ENCODE results near the gene SEMA6B.
A peak's percentile ranks its signal among the peaks of the same experiment; 100 is the strongest.
"Not testable (repeated sequence)": the region's sequence is repeated elsewhere in the genome, so short reads cannot be mapped to it uniquely, and the experiment has no call there.

The SEMA6B gene

DNA sequence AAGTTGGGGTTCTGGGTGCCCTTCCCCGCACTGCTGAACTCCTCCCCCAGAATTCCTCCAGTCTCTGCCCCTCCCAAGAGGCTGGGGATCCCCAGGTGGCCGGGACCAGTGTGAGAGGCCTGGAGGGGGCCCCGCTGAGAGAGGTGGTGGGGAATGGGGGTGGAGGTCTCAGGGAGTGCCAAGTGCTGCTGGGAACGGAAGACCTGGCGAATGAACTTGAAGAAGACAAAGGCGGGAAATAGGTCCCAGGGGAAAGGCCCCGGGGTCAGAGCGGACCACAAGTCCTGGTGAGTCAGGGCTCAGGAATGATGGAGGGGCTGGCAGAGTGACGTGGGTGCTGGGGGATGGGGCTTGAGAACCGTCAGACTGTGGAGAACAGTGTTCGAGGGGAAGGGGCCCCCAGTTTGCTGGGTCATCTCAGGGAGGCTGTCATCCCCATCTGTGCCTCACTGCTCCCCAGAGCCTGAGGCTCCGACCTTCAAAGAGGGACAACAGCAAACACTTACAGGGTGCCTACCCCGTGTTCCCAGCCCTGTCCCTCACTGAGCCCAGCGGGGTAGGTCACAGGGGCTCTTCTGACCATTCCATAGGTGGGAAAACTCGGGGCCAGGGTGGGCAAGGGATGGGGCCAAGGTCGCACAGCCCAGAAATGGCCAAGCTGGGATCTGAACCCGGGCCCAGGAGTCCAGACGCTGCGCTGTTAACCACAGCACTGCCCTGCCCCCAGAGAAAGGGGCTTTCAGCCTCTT lies 16.0 kb upstream of the SEMA6B start:
- DNase-seq (ENCODE audit: low read depth, low spot score), result no peak

DNA sequence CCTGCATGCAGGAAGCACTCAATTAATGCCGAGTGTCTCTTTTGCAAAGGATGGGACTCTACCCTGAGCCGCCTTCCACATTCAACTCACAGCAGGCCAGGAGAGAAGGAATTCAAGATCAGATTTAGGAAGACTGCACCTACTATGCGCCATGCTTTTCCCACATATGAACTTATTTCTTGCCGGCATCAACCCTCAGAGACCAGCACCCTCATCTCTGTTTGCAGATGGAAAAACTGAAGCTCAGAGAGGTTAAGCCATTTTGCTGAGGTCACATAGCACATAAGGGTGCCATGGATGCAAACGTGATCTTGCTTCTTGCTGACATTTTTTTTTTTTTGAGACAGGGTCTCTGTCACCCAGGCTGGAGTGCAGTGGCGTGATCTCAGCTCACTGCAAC lies 14.2 kb upstream of the SEMA6B start:
- DNase-seq (ENCODE audit: low read depth, low spot score), result no peak

DNA sequence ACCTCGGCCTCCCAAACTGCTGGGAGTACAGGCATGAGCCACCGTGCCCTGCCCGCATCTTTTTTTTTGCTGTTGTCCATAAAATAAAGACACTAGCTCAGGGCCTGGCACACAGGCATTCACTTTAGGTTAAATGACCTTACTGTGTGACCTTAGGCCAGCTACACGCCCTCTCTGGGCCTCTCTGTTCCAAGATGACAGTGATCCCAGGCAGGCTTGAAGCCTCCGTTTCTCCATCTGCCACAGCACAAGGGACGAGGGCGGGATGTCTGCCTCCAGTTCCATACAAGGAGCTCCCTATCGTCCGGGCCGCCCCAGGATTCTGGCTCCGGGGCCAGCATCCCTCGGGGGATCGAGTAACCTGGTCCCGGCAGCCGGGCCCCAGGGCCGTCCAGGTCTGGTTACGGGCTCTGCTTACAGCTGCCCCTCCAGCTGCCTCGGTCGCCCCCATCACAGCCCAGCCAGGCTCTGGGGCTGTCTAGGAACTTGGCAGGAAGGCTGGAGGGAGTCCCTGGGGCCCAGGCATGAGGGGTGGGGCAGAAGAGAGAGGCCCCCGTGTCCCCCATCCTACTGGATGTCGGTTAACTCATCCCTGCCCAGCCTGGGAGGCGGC lies 11.9 kb upstream of the SEMA6B start:
- DNase-seq (ENCODE audit: low read depth, low spot score), result no peak

DNA sequence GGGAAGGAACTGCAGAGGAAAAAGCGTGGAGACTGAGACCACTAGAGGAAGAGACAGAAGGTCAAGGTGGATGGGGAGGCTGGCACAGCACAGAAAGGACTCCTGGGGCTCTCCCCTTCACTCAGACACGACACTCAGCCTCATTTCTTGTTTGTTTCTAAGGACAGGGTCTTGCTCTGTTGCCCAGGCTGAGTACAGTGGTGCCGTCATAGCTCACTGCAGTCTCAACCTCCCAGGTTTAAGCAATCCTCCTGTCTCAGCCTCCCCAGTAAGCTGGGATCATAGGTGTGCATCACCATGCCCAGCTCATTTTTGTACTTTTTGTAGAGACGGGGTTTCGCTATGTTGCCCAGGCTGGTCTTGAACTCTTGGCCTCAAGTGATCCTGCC lies 11.4 kb upstream of the SEMA6B start:
- no peak for DNase-seq (ENCODE audit: low read depth, low spot score)

DNA sequence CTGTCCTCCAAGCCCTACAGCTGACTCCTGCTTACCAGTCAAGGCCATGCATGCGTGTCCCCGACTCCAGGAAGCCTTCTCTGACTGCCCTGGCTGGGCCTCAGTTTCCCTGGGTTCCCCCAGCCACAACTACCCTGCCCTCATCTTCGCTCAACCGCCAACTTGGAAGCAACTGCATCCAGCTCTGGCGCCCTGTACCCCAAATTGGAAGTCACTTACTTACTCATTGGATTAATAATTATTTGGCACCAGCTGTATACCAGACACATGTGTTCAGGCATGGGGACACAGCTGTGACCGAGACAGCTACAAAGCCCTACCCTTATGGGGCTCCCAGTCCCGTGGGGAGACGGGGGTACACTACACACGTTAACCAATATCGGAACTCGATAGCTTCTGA lies 10.9 kb upstream of the SEMA6B start:
- no peak for DNase-seq (ENCODE audit: low read depth, low spot score)

DNA sequence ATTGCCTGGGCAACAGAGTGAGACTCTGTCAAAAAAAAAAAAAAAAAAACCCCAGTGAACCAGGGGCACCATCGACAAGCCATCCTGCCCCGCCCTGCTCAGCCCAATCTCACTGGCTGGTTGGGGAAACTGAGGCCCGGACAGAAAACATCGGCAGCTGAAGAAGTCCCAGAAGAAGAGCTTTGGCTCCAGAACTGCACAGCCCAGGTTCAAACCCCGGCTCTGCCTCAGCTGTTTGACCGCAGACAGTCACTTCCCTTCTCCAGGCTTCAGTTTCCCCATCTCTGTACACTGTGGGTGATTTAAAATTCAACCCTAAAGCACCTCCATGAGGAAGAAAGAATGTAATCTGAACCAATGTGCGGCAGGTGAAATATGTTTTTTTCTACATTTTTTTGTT lies 9.4 kb upstream of the SEMA6B start:
- DNase-seq (ENCODE audit: low read depth, low spot score), result no peak

DNA sequence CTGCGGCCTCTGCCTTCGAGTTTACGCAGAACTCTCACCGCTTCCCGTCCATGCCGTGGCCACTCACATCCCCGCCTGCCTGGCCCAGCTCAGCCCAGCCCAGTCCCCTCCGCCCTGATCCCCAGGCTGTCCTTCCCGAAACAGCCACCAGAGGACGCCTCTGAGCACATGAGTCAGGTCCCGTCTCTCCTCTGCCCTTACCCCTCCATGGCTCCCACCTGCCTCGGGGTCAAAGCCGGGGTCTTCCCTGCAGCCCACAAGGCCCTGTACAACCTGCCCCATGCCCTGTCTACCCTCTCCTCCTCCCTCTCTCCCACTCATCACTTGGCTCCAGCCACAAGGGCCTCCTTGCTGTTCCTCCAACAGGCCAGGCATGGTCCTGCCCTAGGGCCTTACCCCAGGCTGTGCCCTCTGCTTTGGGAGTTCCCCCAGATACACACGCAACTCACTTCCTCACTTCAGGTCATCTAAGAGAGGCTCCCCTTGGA lies 8.1 kb upstream of the SEMA6B start:
- DNase-seq (ENCODE audit: low read depth, low spot score), result peak; percentile 29

DNA sequence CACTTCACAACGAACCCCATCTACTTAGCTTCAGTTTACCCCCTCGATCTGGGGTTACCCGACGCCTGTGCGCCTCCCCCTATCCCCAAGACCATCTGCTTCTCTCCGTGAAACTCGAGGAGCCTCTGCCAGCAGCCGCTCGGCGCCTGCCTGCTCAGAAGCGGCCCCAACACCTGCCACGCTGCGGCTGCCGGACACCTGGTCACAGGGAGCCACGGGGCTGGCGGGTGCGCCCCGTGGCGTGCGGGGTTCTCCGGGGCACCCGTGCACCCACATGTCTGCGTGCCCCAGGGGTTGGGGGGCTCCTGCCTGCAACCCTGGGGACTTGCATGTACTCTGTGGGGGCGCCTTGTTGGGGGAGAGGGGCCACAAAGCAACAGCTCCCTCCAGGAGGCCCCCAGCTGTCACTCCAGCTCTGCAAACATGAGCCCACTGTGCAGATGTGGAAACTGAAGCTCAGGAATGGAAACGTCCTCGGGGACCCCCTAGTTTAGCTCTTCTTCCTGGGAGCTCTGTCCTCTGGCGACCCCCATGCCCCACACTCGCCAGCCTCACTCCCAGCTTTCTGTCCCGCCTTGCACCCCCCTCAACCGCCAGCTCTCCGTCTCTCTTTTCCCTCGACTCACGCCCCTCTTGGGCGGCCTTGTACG lies 7.0 kb upstream of the SEMA6B start:
- DNase-seq (ENCODE audit: low read depth, low spot score), result no peak

DNA sequence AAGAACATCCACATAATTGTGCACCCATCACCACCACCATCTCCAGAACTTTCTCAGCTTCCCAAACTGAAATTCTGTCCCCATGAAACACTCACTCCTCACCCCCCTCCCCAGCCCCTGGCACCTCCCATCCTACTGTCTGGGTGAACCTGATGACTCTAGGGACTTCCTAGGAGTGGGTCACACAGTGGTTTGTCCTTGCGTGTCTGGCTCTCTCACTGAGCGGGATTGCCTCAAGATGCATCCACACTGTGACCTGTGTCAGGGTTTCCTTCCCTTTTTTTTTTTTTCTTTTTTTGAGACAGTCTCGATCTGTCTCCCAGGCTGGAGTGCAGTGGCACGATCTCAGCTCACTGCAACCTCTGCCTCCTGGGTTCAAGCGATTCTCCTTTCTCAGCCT lies 4.1 kb upstream of the SEMA6B start:
- not testable (repeated sequence) for DNase-seq (ENCODE audit: low read depth, low spot score)

DNA sequence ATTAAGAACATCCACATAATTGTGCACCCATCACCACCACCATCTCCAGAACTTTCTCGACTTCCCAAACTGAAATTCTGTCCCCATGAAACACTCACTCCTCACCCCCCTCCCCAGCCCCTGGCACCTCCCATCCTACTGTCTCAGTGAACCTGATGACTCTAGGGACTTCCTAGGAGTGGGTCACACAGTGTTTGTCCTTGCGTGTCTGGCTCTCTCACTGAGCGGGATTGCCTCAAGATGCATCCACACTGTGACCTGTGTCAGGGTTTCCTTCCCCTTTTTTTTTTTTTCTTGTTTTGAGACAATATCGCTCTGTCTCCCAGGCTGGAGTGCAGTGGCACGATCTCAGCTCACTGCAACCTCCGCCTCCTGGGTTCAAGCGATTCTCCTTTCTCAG lies 2.6 kb upstream of the SEMA6B start:
- DNase-seq (ENCODE audit: low read depth, low spot score), result not testable (repeated sequence)

DNA sequence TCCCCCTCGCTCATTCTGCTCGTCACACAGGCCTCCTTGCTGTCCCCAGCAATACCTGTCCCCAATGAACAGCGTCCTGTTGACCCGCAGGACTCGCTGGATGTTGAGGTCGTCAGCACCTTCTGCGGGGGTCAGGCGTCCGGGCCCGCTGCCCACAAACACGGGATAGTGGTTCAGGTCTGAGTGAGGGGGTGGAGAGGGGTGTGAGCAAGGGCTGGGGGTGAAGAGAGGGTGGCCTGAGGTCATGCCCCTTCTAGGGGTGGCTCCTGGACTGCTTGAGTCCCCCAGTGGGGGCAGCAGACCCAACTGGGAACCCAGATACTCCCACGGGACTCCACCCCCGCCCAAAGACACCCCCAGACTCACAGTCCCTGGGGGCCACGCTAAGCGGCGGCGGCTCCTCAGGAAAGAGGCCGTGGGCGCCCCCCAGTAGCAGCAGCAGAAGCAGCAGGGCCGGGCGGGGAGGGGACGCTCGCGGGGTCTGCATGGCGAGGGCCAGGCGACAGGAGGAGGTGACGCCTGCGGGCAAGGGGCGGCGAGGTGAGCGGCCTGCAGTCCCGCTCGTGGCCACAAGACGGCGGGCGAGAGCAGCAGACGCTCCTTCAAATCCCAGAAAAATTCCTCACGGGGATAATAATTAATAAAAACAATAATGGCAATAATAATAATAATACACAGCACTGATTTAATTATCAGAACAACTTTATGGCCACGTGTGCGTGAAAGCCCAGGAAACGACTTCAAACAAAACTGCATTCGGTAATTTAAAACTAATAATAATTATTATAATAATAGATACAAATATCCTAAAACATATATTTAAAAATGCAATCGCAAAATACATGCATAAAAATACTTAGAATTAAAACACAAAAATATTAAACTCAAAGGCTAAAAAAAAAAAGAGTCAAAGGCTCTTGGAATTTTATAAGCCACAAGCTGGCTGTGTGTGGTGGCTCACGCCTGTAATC lies 1.2 kb downstream of the SEMA6B start:
- no peak for DNase-seq (ENCODE audit: low read depth, low spot score)

DNA sequence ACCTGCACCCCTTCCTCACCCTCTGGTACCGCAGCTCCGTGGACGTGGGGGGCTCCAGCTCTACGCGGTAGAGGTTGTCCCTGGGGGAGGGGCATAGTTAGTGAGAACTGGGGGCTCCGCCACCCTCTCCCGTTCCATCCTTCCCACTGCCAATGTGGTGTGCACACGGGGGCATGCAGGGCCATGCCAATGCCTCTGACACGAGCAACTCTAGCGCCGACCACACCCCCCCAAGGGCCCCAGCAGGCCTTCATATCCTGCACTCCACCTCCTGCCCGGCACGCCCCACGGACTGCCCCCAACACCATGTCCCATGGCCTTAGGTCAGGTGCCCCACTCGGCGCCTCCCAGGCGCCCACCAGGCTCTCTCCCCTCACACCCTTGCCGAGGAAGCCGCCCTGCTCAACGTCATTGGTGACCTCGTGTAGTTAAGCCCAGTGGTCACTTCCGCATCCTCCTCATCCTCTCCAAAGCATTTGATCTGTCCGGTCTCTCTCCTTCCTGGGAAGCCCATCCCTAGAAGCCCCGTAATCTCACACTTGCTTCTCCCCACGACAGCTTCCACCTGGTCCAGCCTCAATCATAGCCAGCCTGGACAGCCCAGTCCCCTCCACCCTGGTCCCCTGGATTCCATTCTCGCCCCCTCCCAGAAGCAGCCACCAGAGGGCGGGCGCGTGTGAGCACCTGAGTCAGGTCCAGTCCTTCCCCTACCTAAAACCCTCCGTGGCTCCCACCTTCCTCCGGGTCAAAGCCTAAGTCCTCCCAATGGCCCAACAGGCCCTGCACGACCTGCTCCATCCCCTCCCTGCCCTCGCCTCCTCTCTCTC lies 2.1 kb downstream of the SEMA6B start:
- no peak for DNase-seq (ENCODE audit: low read depth, low spot score)

DNA sequence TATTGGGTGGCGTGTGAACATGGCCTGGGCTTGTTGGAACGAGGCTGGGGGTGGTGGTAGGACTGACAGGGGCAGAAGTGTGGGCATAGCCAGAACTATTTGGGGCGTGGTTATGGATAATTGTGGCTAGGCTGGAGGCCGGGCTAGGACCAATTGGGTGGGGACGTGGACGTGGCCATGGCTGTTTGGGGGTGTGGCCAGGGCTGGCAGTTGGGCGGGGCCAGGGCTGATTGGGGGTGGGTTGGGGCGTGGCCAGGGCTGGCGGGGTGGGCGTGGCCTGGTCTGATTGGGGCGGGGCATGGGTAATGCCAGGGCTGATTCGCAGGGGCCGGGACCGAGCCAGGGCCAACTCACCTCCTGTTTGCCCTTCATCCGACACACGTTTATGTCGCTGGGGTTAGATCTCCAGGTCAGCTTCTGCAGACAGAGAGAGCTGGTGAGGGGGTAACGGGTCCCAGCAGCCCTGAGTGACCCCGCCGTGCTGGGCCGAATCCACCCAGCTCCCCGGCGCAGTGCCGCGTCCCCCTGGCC lies 2.8 kb downstream of the SEMA6B start:
- DNase-seq (ENCODE audit: low read depth, low spot score), result no peak

DNA sequence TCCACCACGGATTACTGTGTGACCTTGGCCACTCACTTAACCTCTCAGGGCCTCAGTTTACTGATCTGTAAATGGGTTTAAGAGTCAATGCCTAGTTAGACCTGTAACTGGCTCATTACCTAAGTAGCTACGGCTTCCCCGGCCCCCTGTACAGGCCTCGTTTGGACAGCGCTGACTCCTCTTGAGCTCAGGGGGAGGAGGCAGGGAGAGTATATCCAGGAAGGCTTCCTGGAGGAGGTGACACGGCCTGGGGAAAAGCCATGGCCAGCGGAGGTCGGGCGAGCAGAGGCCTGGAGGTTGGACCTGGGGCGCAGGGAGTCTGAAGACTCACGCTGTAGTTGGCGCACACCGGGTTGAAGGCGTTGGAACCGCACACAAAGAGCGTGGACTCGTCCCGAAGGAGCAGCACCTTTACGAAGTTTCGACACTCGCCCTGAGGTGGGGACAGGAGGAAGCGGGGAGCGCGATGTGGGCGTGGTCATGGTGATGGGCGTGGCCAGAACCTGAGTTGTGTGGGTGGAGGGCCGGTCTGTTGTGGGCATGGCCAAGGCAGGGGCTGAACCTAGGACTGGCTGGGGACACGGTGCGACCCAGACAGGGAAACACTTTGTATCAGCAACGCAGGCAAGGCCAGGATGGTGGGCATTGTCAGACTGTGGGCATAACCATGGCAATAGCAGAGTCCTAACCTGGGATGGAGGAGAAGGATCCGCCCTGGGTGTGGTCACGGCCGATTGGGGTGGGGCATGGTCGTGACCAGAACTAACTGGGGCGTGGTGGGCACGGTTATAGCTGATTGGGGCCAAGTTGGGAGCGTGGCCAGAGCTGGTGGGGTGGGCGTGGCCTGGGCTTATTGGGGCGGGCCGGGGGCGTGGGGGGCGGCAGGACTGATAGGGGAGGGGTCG lies 3.6 kb downstream of the SEMA6B start:
- DNase-seq (ENCODE audit: low read depth, low spot score), result no peak

DNA sequence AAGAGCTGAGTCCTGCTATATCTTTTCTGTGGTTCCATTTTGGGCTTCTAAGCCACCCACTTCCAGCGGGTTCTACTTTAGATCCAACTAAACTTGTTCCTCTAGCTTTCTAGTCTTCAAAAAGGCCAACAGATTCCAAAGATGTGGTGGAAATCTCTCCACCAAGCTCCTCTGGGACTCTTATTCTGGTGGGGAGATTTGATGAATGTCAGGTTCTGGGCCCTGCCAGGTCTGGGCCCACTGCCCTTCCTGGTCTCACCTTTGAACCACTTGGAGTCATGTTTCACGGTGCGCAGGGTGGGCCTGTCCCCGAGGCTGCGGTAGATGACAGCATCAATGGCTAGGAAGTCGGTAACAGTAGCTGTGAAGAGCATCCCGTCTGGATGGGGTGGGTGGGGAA lies 4.8 kb downstream of the SEMA6B start:
- DNase-seq (ENCODE audit: low read depth, low spot score), result no peak

DNA sequence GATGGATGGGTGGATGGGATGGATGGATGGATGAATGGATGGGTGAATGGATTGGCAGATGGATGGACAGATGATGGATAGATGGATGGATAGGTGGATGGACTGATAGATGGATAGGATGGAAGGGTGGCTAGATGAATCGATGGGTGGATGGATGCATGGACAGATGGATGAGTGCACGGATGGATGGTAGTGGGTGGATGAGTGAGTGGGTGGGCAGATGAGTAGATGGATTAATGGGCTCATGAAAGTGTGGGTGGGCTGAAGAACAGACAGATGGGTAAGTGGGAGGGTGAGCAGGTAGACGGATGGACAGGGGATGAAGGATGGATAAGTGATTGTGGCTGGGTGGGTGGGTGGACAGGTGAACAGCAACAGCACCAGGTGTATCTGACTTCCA lies 5.7 kb downstream of the SEMA6B start:
- no peak for DNase-seq (ENCODE audit: low read depth, low spot score)

DNA sequence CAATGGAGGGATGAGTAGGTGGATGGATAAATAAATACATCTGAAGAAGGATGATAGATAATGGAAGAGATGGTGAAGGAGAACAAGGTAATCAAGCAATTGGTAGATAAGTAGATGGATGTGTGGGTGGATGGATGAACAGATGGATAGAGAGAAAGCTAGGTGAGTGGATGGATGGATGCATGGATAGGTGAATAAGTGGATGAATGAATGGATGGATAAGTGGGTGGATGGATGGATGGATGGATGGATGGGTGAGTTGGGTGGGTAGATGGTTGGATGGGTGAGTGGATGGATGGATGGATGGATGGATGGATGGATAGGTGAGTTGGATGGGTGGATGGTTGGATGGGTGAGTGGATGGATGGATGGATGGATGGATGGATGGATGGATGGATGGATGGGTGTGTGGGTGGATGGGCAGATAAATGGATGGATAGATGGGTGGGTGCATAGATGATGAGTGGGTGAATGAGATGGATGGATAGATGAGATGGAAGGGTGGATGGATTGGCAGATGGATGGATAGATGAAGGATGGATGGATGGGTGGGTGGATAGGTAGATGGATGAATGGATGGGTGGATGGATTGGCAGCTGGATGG lies 6.3 kb downstream of the SEMA6B start:
- no peak for DNase-seq (ENCODE audit: low read depth, low spot score)

DNA sequence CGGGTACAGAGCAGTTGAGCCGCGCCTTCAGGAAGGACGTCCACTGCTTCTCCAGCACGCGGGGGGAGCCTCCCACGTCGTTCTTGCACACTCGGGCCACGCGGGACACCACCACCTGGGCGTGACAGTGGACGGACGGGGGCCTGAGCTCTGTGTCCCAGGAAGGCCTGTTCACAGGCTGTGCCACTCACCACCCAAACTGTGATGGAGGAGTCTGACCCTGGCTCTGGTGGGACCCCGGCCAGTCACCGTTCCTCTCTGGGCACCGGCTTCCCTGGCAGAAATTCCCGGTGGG lies 7.0 kb downstream of the SEMA6B start:
- no peak for DNase-seq (ENCODE audit: low read depth, low spot score)

DNA sequence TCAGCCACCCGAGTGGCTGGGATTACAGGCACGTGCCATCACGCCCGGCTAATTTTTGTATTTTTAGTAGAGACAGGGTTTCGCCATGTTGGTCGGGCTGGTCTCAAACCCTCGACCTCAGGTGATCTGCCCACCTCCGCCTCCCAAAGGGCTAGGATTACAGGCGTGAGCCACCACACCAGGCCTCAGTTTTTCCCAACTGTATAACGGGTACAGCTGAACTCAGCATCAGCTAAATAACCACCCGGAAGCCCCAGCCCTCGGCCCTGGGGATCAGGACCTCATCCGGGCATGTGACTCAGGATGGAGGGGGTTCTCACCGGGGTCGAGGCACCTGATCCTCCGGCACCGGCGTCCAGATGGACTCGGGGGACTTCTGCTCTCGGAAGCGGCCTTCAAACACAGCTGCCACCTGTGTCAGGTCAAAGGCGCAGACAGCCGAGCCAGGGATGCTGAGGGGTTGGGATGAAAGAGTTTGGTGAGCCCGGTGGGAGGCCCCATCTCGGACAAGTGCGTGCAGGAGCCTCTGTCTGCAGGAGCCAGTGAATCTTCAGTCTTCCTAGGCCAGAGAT lies 8.9 kb downstream of the SEMA6B start:
- no peak for DNase-seq (ENCODE audit: low read depth, low spot score)

Data from activated CD4-positive, CD25-positive, alpha-beta regulatory T cell treated with anti-CD3 and anti-CD28 coated beads, Interleukin-2, amount 50 U/mL, for 16 hours (primary cell).